Liver (tissue), 9 donors: ENCODE results near the gene TSPYL4. TPM values are rescaled to one million over a fixed set of nuclear protein-coding genes. Genes with fewer than 3 reads are reported as not detected.

Experiments
- DNase-seq: peaks from one replicate; pipeline ENCODE4 v3.0.0-alpha.2; 2017; ENCODE audit warnings: low spot score
- H3K27ac ChIP-seq, 2 donors: one replicate each; pipeline ENCODE4 v1.7.0; 2013; ENCODE audit warnings: inconsistent platforms in 2 of 2, low read length in 2 of 2, control low read depth in 1 of 2, low read depth in 1 of 2, mild to moderate bottlenecking in 1 of 2
- H3K27me3 ChIP-seq, 4 donors: one replicate each; pipeline versions ENCODE4 v1.6.1 to v1.7.0; 2013; ENCODE audit warnings: low read length in 3 of 4, inconsistent platforms in 1 of 4, mild to moderate bottlenecking in 1 of 4, moderate library complexity in 1 of 4; ENCODE audit not compliant: control insufficient read depth in 4 of 4, insufficient read depth in 4 of 4
- H3K36me3 ChIP-seq, 4 donors: one replicate each; pipeline versions ENCODE4 v1.6.1 to v1.7.0; 2013; ENCODE audit warnings: low read length in 3 of 4, mild to moderate bottlenecking in 3 of 4, low read depth in 1 of 4, moderate library complexity in 1 of 4; ENCODE audit not compliant: control insufficient read depth in 4 of 4, insufficient read depth in 3 of 4
- H3K4me1 ChIP-seq, 4 donors: one replicate each; pipeline versions ENCODE4 v1.6.1 to v1.7.0; 2013; ENCODE audit warnings: low read length in 3 of 4, mild to moderate bottlenecking in 3 of 4, moderate library complexity in 1 of 4; ENCODE audit not compliant: control insufficient read depth in 4 of 4, insufficient read depth in 4 of 4
- H3K4me3 ChIP-seq, 3 donors: one replicate each; pipeline versions ENCODE4 v1.6.1 to v1.7.0; 2013; ENCODE audit warnings: low read length in 3 of 3, control low read depth in 1 of 3, low read depth in 1 of 3, mild to moderate bottlenecking in 1 of 3
- H3K9ac ChIP-seq, 2 donors: one replicate each; pipeline ENCODE4 v1.7.0; 2013; ENCODE audit warnings: low read length in 2 of 2, mild to moderate bottlenecking in 2 of 2, moderate library complexity in 2 of 2, control low read depth in 1 of 2, low read depth in 1 of 2
- H3K9me3 ChIP-seq, 4 donors: one replicate each; pipeline versions ENCODE4 v1.6.1 to v1.7.0; 2013; ENCODE audit warnings: low read length in 3 of 4; ENCODE audit not compliant: control insufficient read depth in 4 of 4
- ATF3 ChIP-seq: IDR thresholded peaks from 2 replicates; pipeline ENCODE4 v1.6.1; 2016; ENCODE audit warnings: antibody characterized with exemption
- CTCF ChIP-seq: fragments of 150-350 bp; IDR thresholded peaks from 2 replicates; pipeline ENCODE4 v1.5.1; 2017; ENCODE audit warnings: improper control_type of control experiment, low read depth, low read length; ENCODE audit not compliant: missing input control
- EGR1 ChIP-seq, 2 donors: IDR thresholded peaks; 2 replicates each; pipeline ENCODE4 v1.6.1; 2016 to 2018; ENCODE audit warnings: antibody characterized with exemption in 2 of 2, low read depth in 2 of 2
- FOXA1 ChIP-seq: IDR thresholded peaks from 2 replicates; pipeline ENCODE4 v1.6.1; 2016; ENCODE audit warnings: antibody characterized with exemption
- FOXA2 ChIP-seq: IDR thresholded peaks from 2 replicates; pipeline ENCODE4 v1.6.1; 2016; ENCODE audit warnings: antibody characterized with exemption
- GABPA ChIP-seq, 2 donors: IDR thresholded peaks in 1 of 2; conservative IDR thresholded peaks in 1 of 2; 2 replicates each; pipeline ENCODE4 v1.6.1; 2016; ENCODE audit warnings: antibody characterized with exemption in 2 of 2, mild to moderate bottlenecking in 1 of 2, moderate library complexity in 1 of 2
- HNF4A ChIP-seq, 2 donors: conservative IDR thresholded peaks; 2 replicates each; pipeline ENCODE4 v1.6.1; 2016; ENCODE audit warnings: antibody characterized with exemption in 2 of 2, mild to moderate bottlenecking in 2 of 2
- HNF4G ChIP-seq: IDR thresholded peaks from 2 replicates; pipeline ENCODE4 v1.6.1; 2016; ENCODE audit warnings: antibody characterized with exemption
- JUND ChIP-seq, 2 donors: IDR thresholded peaks; 2 replicates each; pipeline ENCODE4 v1.6.1; 2016; ENCODE audit warnings: antibody characterized with exemption in 2 of 2
- MAX ChIP-seq: IDR thresholded peaks from 2 replicates; pipeline ENCODE4 v1.6.1; 2016; ENCODE audit warnings: antibody characterized with exemption
- NR2F2 ChIP-seq: IDR thresholded peaks from 2 replicates; pipeline ENCODE4 v1.6.1; 2016; ENCODE audit warnings: antibody characterized with exemption
- RAD21 ChIP-seq, 2 donors: IDR thresholded peaks; 2 replicates each; pipeline ENCODE4 v1.6.1; 2016; ENCODE audit warnings: antibody characterized with exemption in 2 of 2, mild to moderate bottlenecking in 2 of 2
- REST ChIP-seq: IDR thresholded peaks from 2 replicates; pipeline ENCODE4 v1.6.1; 2016; ENCODE audit warnings: antibody characterized with exemption, mild to moderate bottlenecking
- RXRA ChIP-seq, 2 donors: IDR thresholded peaks; 2 replicates each; pipeline ENCODE4 v1.6.1; 2017 to 2018; ENCODE audit warnings: antibody characterized with exemption in 2 of 2, mild to moderate bottlenecking in 1 of 2
- SP1 ChIP-seq: IDR thresholded peaks from 2 replicates; pipeline ENCODE4 v1.6.1; 2018; ENCODE audit warnings: antibody characterized with exemption, mild to moderate bottlenecking
- YY1 ChIP-seq: IDR thresholded peaks from 2 replicates; pipeline ENCODE4 v1.6.1; 2016; ENCODE audit warnings: antibody characterized with exemption, mild to moderate bottlenecking
- ZBTB33 ChIP-seq: IDR thresholded peaks from 2 replicates; pipeline ENCODE4 v1.6.1; 2016; ENCODE audit warnings: antibody characterized with exemption
- WGBS: extraction: QIAGEN DNeasy Blood & Tissue Kit; methylation state at CpG from one replicate; pipeline ENCODE4 v1.1.7; 2013; 5-methylcytosine and 5-hydroxymethylcytosine counted together
- polyA plus RNA-seq, 2 donors: library from polyadenylated mRNA; stranded (reverse) in 1 of 2; unstranded in 1 of 2; fragments of 200-250 nt in 1 of 2; fragments of >200 nt in 1 of 2; fragmentation: Nextera tagmentation in 1 of 2; extraction: Ambion mirVana in 1 of 2; gene quantifications; one replicate each; pipeline versions ENCODE4 v1.2.1 to v1.2.3, GENCODE V29; 2013 to 2015
- total RNA-seq, 2 donors: library from RNA; depleted of rRNA; stranded (reverse); fragments of >200 nt; gene quantifications; one replicate each; pipeline ENCODE4 v1.2.3, GENCODE V29; 2014
- donor health status: healthy.
- donor health status: healthy.
- donor health status: healthy.
- donor health status: healthy.
- donor health status: healthy.

Gene TSPYL4
- total and polyA plus RNA-seq, 4 donors: 3.6 to 7.4 (median 3.8) TPM

GRCh38 chr6:116267836-116268588, 14.1 kb upstream of the TSPYL4 start:
- H3K36me3 ChIP-seq: peaks cover 0 to 10% (median 2%) of the 10 kb centered on the region in 4 donors
- no peak for DNase-seq
- H3K9me3 ChIP-seq: no peaks in the 10 kb centered on the region
- no peak for TF ChIP-seq FOXA2
- no peak for TF ChIP-seq RAD21 (IDR thresholded peaks at IDR 0.05)
- no peak for TF ChIP-seq ZBTB33
- TF ChIP-seq FOXA1: no peak
- no peak for TF ChIP-seq YY1
- TF ChIP-seq ATF3: no peak
- no peak overlapping the region for H3K4me3 ChIP-seq
- no peak overlapping the region for H3K27ac ChIP-seq
- H3K27me3 ChIP-seq: no peaks in the 10 kb centered on the region
- no peak overlapping the region for H3K9ac ChIP-seq
- H3K4me1 ChIP-seq: peaks cover 0 to 12% (median 4%) of the 10 kb centered on the region in 4 donors
- WGBS: 64% methylated on average over 3 of the region's 3 CpGs

GRCh38 chr6:116266803-116267202, 12.9 kb upstream of the TSPYL4 start:
- H3K27me3 ChIP-seq: no peaks in the 10 kb centered on the region
- H3K9ac ChIP-seq: no peak overlapping the region
- H3K36me3 ChIP-seq: peaks cover 0 to 7% (median 2%) of the 10 kb centered on the region in 4 donors
- H3K4me1 ChIP-seq: peaks cover 0 to 12% (median 4%) of the 10 kb centered on the region in 4 donors
- H3K4me3 ChIP-seq: no peak overlapping the region
- TF ChIP-seq FOXA1: no peak
- TF ChIP-seq HNF4A (conservative IDR thresholded peaks at IDR 0.05): no peak
- TF ChIP-seq YY1: no peak
- no peak for TF ChIP-seq NR2F2
- TF ChIP-seq HNF4G: no peak
- TF ChIP-seq CTCF: no peak
- no peak for TF ChIP-seq FOXA2
- TF ChIP-seq GABPA (IDR thresholded peaks at IDR 0.05 in 1 of 2, conservative IDR thresholded peaks at IDR 0.05 in 1 of 2): no peak
- no peak for TF ChIP-seq EGR1 (IDR thresholded peaks at IDR 0.05; ENCODE audit: low read depth in 2 of 2)
- no peak for TF ChIP-seq SP1
- TF ChIP-seq MAX: no peak
- no peak for TF ChIP-seq ATF3
- TF ChIP-seq JUND (IDR thresholded peaks at IDR 0.05): no peak
- TF ChIP-seq REST: no peak
- TF ChIP-seq RXRA (IDR thresholded peaks at IDR 0.05): no peak
- no peak for DNase-seq
- H3K9me3 ChIP-seq: no peaks in the 10 kb centered on the region
- H3K27ac ChIP-seq: no peak overlapping the region
